Gastrocnemius medialis (tissue), 4 donors: ENCODE results near the gene NR2C2AP. TPM values are rescaled to one million over a fixed set of nuclear protein-coding genes. Genes with fewer than 3 reads are reported as not detected.
A peak's percentile ranks its signal among the peaks of the same experiment; 100 is the strongest.
"Not testable (repeated sequence)": the region's sequence is repeated elsewhere in the genome, so short reads cannot be mapped to it uniquely, and the experiment has no call there.

Experiments used
- ATAC-seq, 2 donors: fragments of 150-250 bp; one replicate each; pipeline ENCODE4 v1.9.1; 2016
- DNase-seq, 2 donors: peaks; one replicate each; pipeline ENCODE4 v3.0.0-alpha.2; 2019
- H3K27ac ChIP-seq, 4 donors: fragments of 200-600 bp; sonication (generic); 1 replicate in 1 of 4; 2 replicates in 3 of 4; pipeline ENCODE4 v1.5.1; 2016 to 2018; ENCODE audit warnings: mild to moderate bottlenecking in 2 of 4, moderate library complexity in 1 of 4
- H3K27me3 ChIP-seq, 3 donors: fragments of 200-600 bp; sonication (generic) in 2 of 3; 1 replicate in 1 of 3; 2 replicates in 2 of 3; pipeline versions ENCODE4 v1.5.1 to v1.6.0; 2016 to 2019; ENCODE audit warnings: mild to moderate bottlenecking in 1 of 3, moderate library complexity in 1 of 3
- H3K36me3 ChIP-seq, 2 donors: fragments of 200-600 bp; sonication (generic) in 1 of 2; one replicate each; pipeline ENCODE4 v1.5.1; 2017 to 2018
- H3K4me1 ChIP-seq, 2 donors: fragments of 200-600 bp; sonication (generic) in 1 of 2; one replicate each; pipeline ENCODE4 v1.5.1; 2016 to 2017; ENCODE audit warnings: mild to moderate bottlenecking in 2 of 2
- H3K4me3 ChIP-seq, 4 donors: fragments of 200-600 bp; sonication (generic) in 3 of 4; 1 replicate in 1 of 4; 2 replicates in 3 of 4; pipeline ENCODE4 v1.5.1; 2016 to 2019; ENCODE audit warnings: mild to moderate bottlenecking in 2 of 4
- H3K9me3 ChIP-seq, 3 donors: fragments of 200-600 bp; sonication (generic) in 2 of 3; 1 replicate in 1 of 3; 2 replicates in 2 of 3; pipeline ENCODE4 v1.5.1; 2016 to 2019
- CTCF ChIP-seq, 5 experiments: fragments of 450-650 bp in 3 of 5; fragments of 200-600 bp in 2 of 5; sonication (generic) in 2 of 5; IDR thresholded peaks in 4 of 5; conservative IDR thresholded peaks in 1 of 5; 1 replicate in 4 of 5; 2 replicates in 1 of 5; pipeline ENCODE4 v1.5.1; 2016 to 2019; ENCODE audit warnings: antibody characterized with exemption in 5 of 5, mild to moderate bottlenecking in 3 of 5, moderate library complexity in 3 of 5
- POLR2A ChIP-seq, 2 donors: fragments of 450-650 bp; IDR thresholded peaks; one replicate each; pipeline ENCODE4 v1.6.1; 2017; ENCODE audit warnings: antibody characterized with exemption in 2 of 2, mild to moderate bottlenecking in 2 of 2, moderate library complexity in 2 of 2
- in situ Hi-C, 4 donors: fragments of 200-750 bp; cut with MboI; loops; one replicate each; pipeline versions ENCODE4 v1.15.0 to v1.8.0; 2017; ENCODE audit warnings: low sequenced_read_pairs in 4 of 4
- intact Hi-C: fragments of 100-400 bp; cut with DNase I; formaldehyde crosslinking; loops from one replicate; pipeline ENCODE4 v1.15.1; 2023; ENCODE audit warnings: low total_unique reads
- total RNA-seq, 4 donors: library from RNA; depleted of rRNA; stranded (reverse); fragments of >200 nt; gene quantifications; one replicate each; pipeline versions ENCODE4 v1.1.0 to v1.2.3, GENCODE V29; 2016

The NR2C2AP gene
- total RNA-seq, 4 donors from 2014 or later = 4.7 to 19.0 (median 11.5) TPM

DNA sequence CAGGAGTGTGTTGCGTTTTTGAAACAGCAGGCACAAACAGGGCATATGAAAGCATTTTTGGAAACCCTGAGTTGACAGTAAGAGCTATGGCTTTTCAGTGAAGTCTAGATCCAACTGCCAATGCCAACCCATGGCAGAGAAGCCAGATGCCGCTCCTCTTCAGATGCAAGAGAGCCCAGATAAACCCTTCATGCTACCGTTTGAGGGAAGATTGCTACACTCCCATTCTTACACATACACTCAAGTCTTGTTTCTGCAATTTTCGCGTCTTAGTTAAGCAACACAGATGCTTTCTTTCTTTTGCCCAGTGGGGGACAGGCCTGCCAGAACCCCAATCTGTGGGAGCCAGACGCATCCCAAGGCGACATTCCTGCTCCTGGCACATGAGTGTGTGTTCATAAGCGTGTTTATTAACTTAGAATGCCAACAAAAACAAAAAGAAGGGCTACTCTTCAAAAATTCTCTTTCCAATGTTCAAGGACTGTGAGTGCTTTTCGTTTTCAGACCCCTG is 21.7 kb downstream of the NR2C2AP start:
- intact Hi-C loops = no loop called here
- TF ChIP-seq POLR2A (IDR thresholded peaks at IDR 0.05) = no peak
- no peak for TF ChIP-seq CTCF (IDR thresholded peaks at IDR 0.05 in 4 of 5, conservative IDR thresholded peaks at IDR 0.05 in 1 of 5)
- Histone ChIP-seq H3K27me3 (no peaks in the 10 kb centered on the region), H3K4me1 (no peaks in the 10 kb centered on the region), H3K9me3 (no peaks in the 10 kb centered on the region), H3K27ac (no peak overlapping the region), H3K4me3 (no peak overlapping the region), H3K36me3 (peaks cover 0 to 35% of the 10 kb centered on the region in 2 donors)
- no peak for ATAC-seq
- no peak for DNase-seq
- in situ Hi-C loops = no loop called here

DNA sequence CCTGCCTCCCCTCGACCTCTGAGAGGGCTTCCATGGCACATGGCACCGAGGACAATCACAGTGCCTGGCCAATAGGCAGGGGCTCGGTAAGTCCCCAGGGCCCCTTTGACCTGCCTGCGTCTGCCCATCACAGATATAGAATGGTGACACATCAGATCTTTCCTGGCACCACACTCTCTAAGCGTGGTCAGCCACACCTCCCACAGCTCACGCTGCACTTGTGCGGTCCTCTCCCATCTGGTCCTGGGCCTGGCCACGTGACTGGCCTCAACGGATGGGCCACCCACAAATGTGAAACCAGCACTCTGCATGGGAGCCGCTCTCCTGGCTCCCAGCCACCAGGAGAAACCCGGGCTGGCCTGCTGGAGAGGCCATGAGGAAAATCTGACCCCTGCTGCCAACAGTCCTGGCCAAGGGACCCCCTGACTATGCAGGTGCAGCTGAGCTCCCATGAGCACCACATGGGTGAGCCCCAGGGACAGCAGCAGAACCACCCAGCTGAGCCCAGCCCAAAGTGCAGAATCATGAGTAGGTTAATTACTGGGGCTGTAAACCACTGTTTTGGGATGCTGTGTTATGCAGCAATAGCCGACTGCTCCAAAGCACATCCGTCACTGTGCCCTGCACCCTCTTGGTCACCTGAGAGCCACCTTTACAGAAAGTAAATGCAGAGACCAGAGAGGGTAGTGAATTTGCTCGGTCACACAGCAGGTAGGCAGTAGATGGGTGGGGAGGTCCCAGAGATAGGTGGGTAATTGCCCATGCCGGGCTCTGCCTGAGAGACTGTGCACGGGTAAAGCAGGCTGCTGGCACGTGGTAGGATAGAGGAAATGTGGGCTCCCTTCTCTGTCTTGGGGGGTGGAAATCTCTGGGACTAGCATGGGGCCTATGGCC is 23.4 kb downstream of the NR2C2AP start:
- intact Hi-C loops = no loop called here

GRCh38 chr19:19176950-19177349 is 26.3 kb downstream of the NR2C2AP start:
- H3K4me1 ChIP-seq = peaks cover 5 to 8% of the 10 kb centered on the region in 2 donors
- peaks cover 0 to 28% of the 10 kb centered on the region in 2 donors for H3K36me3 ChIP-seq
- ATAC-seq (no peak), DNase-seq (no peak)
- in situ Hi-C loops (loop anchor here in 1 of 4 donors (5.0 kb wide), 1 partner anchor 35 kb away; no protein-coding TSS in a partner anchor), intact Hi-C loops (no loop called here)
- no peak overlapping the region for H3K4me3 ChIP-seq
- no peak overlapping the region for H3K27ac ChIP-seq
- no peaks in the 10 kb centered on the region for H3K27me3 ChIP-seq
- H3K9me3 ChIP-seq = no peaks in the 10 kb centered on the region
- TF ChIP-seq CTCF (IDR thresholded peaks at IDR 0.05 in 4 of 5, conservative IDR thresholded peaks at IDR 0.05 in 1 of 5) (no peak), POLR2A (IDR thresholded peaks at IDR 0.05) (no peak)

More for the DNA sequence above, 23.4 kb downstream of the NR2C2AP start:
- no peak overlapping the region for H3K4me3 ChIP-seq
- no peaks in the 10 kb centered on the region for H3K4me1 ChIP-seq
- peaks cover 0 to 37% of the 10 kb centered on the region in 2 donors for H3K36me3 ChIP-seq
- peak in 1 of 2 donors; percentile 56 for ATAC-seq
- no peak overlapping the region for H3K27ac ChIP-seq
- TF ChIP-seq POLR2A (IDR thresholded peaks at IDR 0.05) = no peak
- no peak for TF ChIP-seq CTCF (IDR thresholded peaks at IDR 0.05 in 4 of 5, conservative IDR thresholded peaks at IDR 0.05 in 1 of 5)
- no peak for DNase-seq
- in situ Hi-C loops = loop anchor here in 1 of 4 donors (5.0 kb wide), 1 partner anchor 37 kb away; no protein-coding TSS in a partner anchor
- H3K9me3 ChIP-seq = no peaks in the 10 kb centered on the region
- H3K27me3 ChIP-seq = no peaks in the 10 kb centered on the region

GRCh38 chr19:19173243-19173642 is 30.0 kb downstream of the NR2C2AP start:
- Histone ChIP-seq H3K4me1 (peaks cover 19 to 26% of the 10 kb centered on the region in 2 donors), H3K36me3 (peaks cover 0 to 10% of the 10 kb centered on the region in 2 donors)
- DNase-seq, ATAC-seq, intact Hi-C loops, H3K9me3 ChIP-seq, H3K27ac ChIP-seq, H3K27me3 ChIP-seq, in situ Hi-C loops, H3K4me3 ChIP-seq: not testable (repeated sequence)
